ENCODE results near the gene VPS37B. TPM values are rescaled to one million over a fixed set of nuclear protein-coding genes. Genes with fewer than 3 reads are reported as not detected.

Gene VPS37B
- total and polyA plus RNA-seq, 2 of the 8 experiments (the other 6 are each of a cell fraction or from before 2014, with no cell fraction given), result 11.9 to 15.7 TPM

- no peaks in the 10 kb centered on the region for H3K23me2 ChIP-seq (ENCODE audit: low read depth, low read length)
- ChIA-PET CTCF (ENCODE audit: partially characterized antibody) (interaction anchor here (0.7 to 1.6 kb wide), 3 partner anchors 11 to 70 kb away, joined by 3 to 6 read pairs (median 3); no protein-coding TSS in a partner anchor), POLR2A (ENCODE audit: partially characterized antibody) (no interaction called here)
These were observed 38.8 kb upstream of the VPS37B start for GRCh38 chr12:122934722-122935121.

More at GRCh38 chr12:122934722-122935121, 38.8 kb upstream of the VPS37B start:
- H2AK5ac ChIP-seq (ENCODE audit: low read depth, low read length), result no peak overlapping the region
- no peaks in the 10 kb centered on the region for H3K27me3 ChIP-seq (replicated peaks in 1 of 4; ENCODE audit: control insufficient read depth in 3 of 4, extremely low read depth in 1 of 4, insufficient read depth in 3 of 4, low read length in 3 of 4)
- no peak overlapping the region for H2AFZ ChIP-seq (ENCODE audit: low read length)
- H3K4me1 ChIP-seq (replicated peaks in 1 of 4; ENCODE audit: control insufficient read depth in 3 of 4, insufficient read depth in 4 of 4, low read length in 3 of 4), result no peaks in the 10 kb centered on the region
- no peak overlapping the region for H4K91ac ChIP-seq (replicated peaks; ENCODE audit: insufficient read length, low read length)
- DNase-seq (ENCODE audit: low read depth in 1 of 2, low spot score in 2 of 2) (no peak), FAIRE-seq (no peak)
- no peak overlapping the region for H2BK120ac ChIP-seq (replicated peaks; ENCODE audit: low read depth, low read length)
- no peak overlapping the region for H3K4me3 ChIP-seq (ENCODE audit: extremely low read depth in 1 of 4, insufficient read depth in 2 of 4, low read depth in 3 of 4, low read length in 4 of 4)
- no peak overlapping the region for H2BK15ac ChIP-seq (ENCODE audit: low read length)
- no peak overlapping the region for H3K14ac ChIP-seq (ENCODE audit: insufficient read length)
- TF ChIP-seq CBX8 (IDR thresholded peaks at IDR 0.05; ENCODE audit: borderline replicate concordance, low read depth, low read length), result no peak
- no peak for TF ChIP-seq RXRA (IDR thresholded peaks at IDR 0.05; ENCODE audit: insufficient read depth, low read depth, low read length)
- TF ChIP-seq RBBP5 (IDR thresholded peaks at IDR 0.05; ENCODE audit: borderline replicate concordance, low read depth, low read length), result no peak
- TF ChIP-seq KDM1A (IDR thresholded peaks at IDR 0.05; ENCODE audit: borderline replicate concordance, low read length), result no peak
- TF ChIP-seq, protein P1, sequence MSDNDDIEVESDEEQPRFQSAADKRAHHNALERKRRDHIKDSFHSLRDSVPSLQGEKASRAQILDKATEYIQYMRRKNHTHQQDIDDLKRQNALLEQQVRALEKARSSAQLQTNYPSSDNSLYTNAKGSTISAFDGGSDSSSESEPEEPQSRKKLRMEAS (IDR thresholded peaks at IDR 0.05), result no peak
- no peak for TF ChIP-seq BACH1 (IDR thresholded peaks at IDR 0.05; ENCODE audit: low read length)
- TF ChIP-seq, protein P2, sequence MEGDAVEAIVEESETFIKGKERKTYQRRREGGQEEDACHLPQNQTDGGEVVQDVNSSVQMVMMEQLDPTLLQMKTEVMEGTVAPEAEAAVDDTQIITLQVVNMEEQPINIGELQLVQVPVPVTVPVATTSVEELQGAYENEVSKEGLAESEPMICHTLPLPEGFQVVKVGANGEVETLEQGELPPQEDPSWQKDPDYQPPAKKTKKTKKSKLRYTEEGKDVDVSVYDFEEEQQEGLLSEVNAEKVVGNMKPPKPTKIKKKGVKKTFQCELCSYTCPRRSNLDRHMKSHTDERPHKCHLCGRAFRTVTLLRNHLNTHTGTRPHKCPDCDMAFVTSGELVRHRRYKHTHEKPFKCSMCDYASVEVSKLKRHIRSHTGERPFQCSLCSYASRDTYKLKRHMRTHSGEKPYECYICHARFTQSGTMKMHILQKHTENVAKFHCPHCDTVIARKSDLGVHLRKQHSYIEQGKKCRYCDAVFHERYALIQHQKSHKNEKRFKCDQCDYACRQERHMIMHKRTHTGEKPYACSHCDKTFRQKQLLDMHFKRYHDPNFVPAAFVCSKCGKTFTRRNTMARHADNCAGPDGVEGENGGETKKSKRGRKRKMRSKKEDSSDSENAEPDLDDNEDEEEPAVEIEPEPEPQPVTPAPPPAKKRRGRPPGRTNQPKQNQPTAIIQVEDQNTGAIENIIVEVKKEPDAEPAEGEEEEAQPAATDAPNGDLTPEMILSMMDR (IDR thresholded peaks at IDR 0.05; ENCODE audit: control extremely low read depth in 1 of 3, insufficient read depth in 1 of 3, low read depth in 1 of 3, low read length in 3 of 3), result no peak
- no peak for TF ChIP-seq ATF3 (IDR thresholded peaks at IDR 0.05; ENCODE audit: insufficient read depth, low read depth, low read length)
- 87% methylated on average over 3 of the region's 3 CpGs; no CpG with 5 or more reads in 1 of the 2 experiments for WGBS, 2 experiments (ENCODE audit: extremely low coverage in 1 of 2, insufficient coverage in 1 of 2, insufficient read length in 1 of 2, insufficient replicate concordance in 2 of 2, low coverage in 1 of 2, low lambda C conversion rate in 2 of 2, missing lambda C conversion rate in 1 of 2)
- no peak overlapping the region for H4K5ac ChIP-seq (ENCODE audit: insufficient read length, low read depth, low read length)
- H3K9ac ChIP-seq (replicated peaks in 1 of 4; ENCODE audit: extremely low read depth in 1 of 4, low read depth in 3 of 4, low read length in 3 of 4), result no peak overlapping the region
- H3K27ac ChIP-seq (ENCODE audit: low read depth, low read length), result no peak overlapping the region
- H3K79me2 ChIP-seq (ENCODE audit: control insufficient read depth in 1 of 2, insufficient read depth in 2 of 2, low read length in 2 of 2), result no peaks in the 10 kb centered on the region
- H3K18ac ChIP-seq (ENCODE audit: extremely low read depth, low read length), result no peak overlapping the region
- H3K4me2 ChIP-seq (ENCODE audit: insufficient read depth in 1 of 2, low read depth in 2 of 2, low read length in 2 of 2), result no peak overlapping the region
- H4K20me1 ChIP-seq (replicated peaks in 1 of 2; ENCODE audit: control insufficient read depth in 1 of 2, insufficient read depth in 2 of 2, low read length in 2 of 2), result peaks cover 0 to 1% of the 10 kb centered on the region in 2 experiments
- H2BK20ac ChIP-seq (ENCODE audit: low read length), result no peak overlapping the region
- no peak overlapping the region for H2BK5ac ChIP-seq (ENCODE audit: low read depth, low read length)
- H3K23ac ChIP-seq (ENCODE audit: insufficient read length), result no peak overlapping the region
- H3K79me1 ChIP-seq (ENCODE audit: low read depth, low read length), result no peaks in the 10 kb centered on the region
- H3K9me3 ChIP-seq (ENCODE audit: insufficient read depth in 2 of 2, low read depth in 1 of 2, low read length in 1 of 2), result no peaks in the 10 kb centered on the region
- no peak overlapping the region for H3K56ac ChIP-seq (replicated peaks; ENCODE audit: insufficient read length, low read depth, low read length)
- no peak overlapping the region for H2BK12ac ChIP-seq (ENCODE audit: low read depth, low read length)
- H3K36me3 ChIP-seq (ENCODE audit: control insufficient read depth in 2 of 4, insufficient read depth in 4 of 4, low read length in 3 of 4), result no peaks in the 10 kb centered on the region
- no peak overlapping the region for H3K4ac ChIP-seq (replicated peaks; ENCODE audit: insufficient read length, low read depth, low read length)
- H4K8ac ChIP-seq (ENCODE audit: extremely low read depth, insufficient read depth, low read length), result no peak overlapping the region

Data from H1 (cell line).